ENCODE results near the gene GRXCR1.

Gene GRXCR1

DNA sequence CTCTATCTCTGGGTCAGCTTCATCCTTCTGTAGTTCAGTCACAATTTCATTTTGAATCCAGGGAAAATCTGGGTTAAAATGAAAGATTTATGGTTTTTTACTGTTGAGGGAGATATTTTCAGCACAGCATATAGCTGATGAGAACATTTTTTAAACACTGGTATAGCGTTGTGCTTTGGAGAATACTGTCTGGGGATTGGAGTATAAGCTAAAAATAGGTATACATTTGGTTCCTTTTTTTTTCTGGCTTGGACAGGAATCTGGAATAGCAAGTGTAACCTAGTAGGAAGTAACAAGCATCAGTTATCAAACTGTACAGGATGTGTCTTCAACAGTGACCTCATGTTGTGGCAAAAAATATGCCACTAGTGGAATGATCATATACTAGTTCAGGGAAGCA is 149.1 kb downstream of the GRXCR1 start:
- TF ChIP-seq EZH2phosphoT487 (IDR thresholded peaks at IDR 0.05; ENCODE audit: borderline replicate concordance) = no peak
- TF ChIP-seq, protein P1, sequence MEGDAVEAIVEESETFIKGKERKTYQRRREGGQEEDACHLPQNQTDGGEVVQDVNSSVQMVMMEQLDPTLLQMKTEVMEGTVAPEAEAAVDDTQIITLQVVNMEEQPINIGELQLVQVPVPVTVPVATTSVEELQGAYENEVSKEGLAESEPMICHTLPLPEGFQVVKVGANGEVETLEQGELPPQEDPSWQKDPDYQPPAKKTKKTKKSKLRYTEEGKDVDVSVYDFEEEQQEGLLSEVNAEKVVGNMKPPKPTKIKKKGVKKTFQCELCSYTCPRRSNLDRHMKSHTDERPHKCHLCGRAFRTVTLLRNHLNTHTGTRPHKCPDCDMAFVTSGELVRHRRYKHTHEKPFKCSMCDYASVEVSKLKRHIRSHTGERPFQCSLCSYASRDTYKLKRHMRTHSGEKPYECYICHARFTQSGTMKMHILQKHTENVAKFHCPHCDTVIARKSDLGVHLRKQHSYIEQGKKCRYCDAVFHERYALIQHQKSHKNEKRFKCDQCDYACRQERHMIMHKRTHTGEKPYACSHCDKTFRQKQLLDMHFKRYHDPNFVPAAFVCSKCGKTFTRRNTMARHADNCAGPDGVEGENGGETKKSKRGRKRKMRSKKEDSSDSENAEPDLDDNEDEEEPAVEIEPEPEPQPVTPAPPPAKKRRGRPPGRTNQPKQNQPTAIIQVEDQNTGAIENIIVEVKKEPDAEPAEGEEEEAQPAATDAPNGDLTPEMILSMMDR (conservative IDR thresholded peaks at IDR 0.05; ENCODE audit: low read length) = no peak
- Histone ChIP-seq H3F3A (ENCODE audit: low read depth) (no peaks in the 10 kb centered on the region), H3K9me3 (ENCODE audit: insufficient read depth, low read depth, low read length) (no peaks in the 10 kb centered on the region), H3K27me3 (ENCODE audit: insufficient read depth, low read length, poor library complexity, severe bottlenecking) (no peaks in the 10 kb centered on the region), H3K4me1 (ENCODE audit: insufficient read depth, low read length, poor library complexity, severe bottlenecking) (no peaks in the 10 kb centered on the region), H3K4me2 (ENCODE audit: low read depth, low read length, poor library complexity, severe bottlenecking) (no peak overlapping the region), H4K20me1 (ENCODE audit: insufficient read depth, low read length, poor library complexity, severe bottlenecking) (no peaks in the 10 kb centered on the region), H3K9ac (ENCODE audit: low read depth, low read length, poor library complexity, severe bottlenecking) (no peak overlapping the region), H2AFZ (ENCODE audit: low read length) (no peak overlapping the region), H3K4me3 (ENCODE audit: low read length, poor library complexity, severe bottlenecking) (no peak overlapping the region), H3K9me2 (replicated peaks; ENCODE audit: low read depth, low read length) (0 out of 2 replicates have a peak, but pooled peaks cover 10% of the 10 kb centered on the region), H3K36me3 (ENCODE audit: insufficient read depth, low read length) (no peaks in the 10 kb centered on the region), H3K79me2 (ENCODE audit: insufficient read depth, low read length) (no peaks in the 10 kb centered on the region)

DNA sequence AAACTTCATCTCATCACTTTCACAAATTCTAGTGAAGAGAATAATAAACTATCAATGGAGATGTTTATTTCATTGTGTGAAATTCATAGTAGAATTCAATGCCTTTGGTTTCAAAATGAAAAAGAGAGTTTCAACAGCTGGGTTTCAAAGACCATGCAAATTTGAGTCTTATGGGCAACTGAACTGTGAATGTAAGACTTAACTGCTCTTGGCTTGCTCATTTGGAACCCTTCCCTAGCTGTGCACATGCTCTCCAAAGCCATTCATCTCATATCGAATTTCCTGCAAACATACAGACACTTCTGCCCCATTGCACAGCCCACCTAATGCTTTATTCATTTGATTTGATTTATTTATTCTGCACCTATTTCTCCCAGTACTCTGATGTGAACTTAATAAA is 154.5 kb downstream of the GRXCR1 start:
- TF ChIP-seq, protein P1 (conservative IDR thresholded peaks at IDR 0.05; ENCODE audit: low read length) = no peak
- TF ChIP-seq EZH2phosphoT487 (IDR thresholded peaks at IDR 0.05; ENCODE audit: borderline replicate concordance) = no peak
- no peak overlapping the region for H3K4me3 ChIP-seq (ENCODE audit: low read length, poor library complexity, severe bottlenecking)
- no peaks in the 10 kb centered on the region for H3K9me2 ChIP-seq (replicated peaks; ENCODE audit: low read depth, low read length)
- no peak overlapping the region for H3K4me2 ChIP-seq (ENCODE audit: low read depth, low read length, poor library complexity, severe bottlenecking)
- H3K79me2 ChIP-seq (ENCODE audit: insufficient read depth, low read length) = no peaks in the 10 kb centered on the region
- no peak overlapping the region for H2AFZ ChIP-seq (ENCODE audit: low read length)
- H3K9ac ChIP-seq (ENCODE audit: low read depth, low read length, poor library complexity, severe bottlenecking) = no peak overlapping the region
- H3K9me3 ChIP-seq (ENCODE audit: insufficient read depth, low read depth, low read length) = no peaks in the 10 kb centered on the region
- H4K20me1 ChIP-seq (ENCODE audit: insufficient read depth, low read length, poor library complexity, severe bottlenecking) = no peaks in the 10 kb centered on the region
- no peaks in the 10 kb centered on the region for H3K36me3 ChIP-seq (ENCODE audit: insufficient read depth, low read length)
- no peaks in the 10 kb centered on the region for H3F3A ChIP-seq (ENCODE audit: low read depth)
- H3K27me3 ChIP-seq (ENCODE audit: insufficient read depth, low read length, poor library complexity, severe bottlenecking) = no peaks in the 10 kb centered on the region
- H3K4me1 ChIP-seq (ENCODE audit: insufficient read depth, low read length, poor library complexity, severe bottlenecking) = no peaks in the 10 kb centered on the region

DNA sequence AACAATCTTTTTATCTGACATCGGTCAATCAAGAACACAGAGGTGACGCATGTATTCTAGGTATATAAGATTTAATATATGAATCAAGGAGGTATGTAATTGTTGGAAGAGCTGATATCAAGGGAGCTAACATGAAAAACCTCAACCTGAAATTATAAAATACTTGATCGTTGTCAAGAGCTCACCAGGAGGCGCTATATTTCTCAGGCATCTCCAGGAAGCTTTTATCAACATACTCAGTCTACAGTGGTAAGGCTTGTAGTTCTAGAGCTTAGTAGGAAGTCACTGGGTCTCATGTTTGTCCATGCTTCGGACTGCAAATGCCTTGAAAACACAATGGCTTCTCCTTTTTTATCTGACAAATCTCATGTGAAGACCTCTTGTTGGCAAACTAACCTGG is 156.1 kb downstream of the GRXCR1 start:
- Histone ChIP-seq H3K36me3 (ENCODE audit: insufficient read depth, low read length) (no peaks in the 10 kb centered on the region), H2AFZ (ENCODE audit: low read length) (no peak overlapping the region), H3F3A (ENCODE audit: low read depth) (no peaks in the 10 kb centered on the region), H3K9me3 (ENCODE audit: insufficient read depth, low read depth, low read length) (no peaks in the 10 kb centered on the region), H3K9me2 (replicated peaks; ENCODE audit: low read depth, low read length) (no peaks in the 10 kb centered on the region), H3K9ac (ENCODE audit: low read depth, low read length, poor library complexity, severe bottlenecking) (no peak overlapping the region), H3K27me3 (ENCODE audit: insufficient read depth, low read length, poor library complexity, severe bottlenecking) (no peaks in the 10 kb centered on the region), H3K4me1 (ENCODE audit: insufficient read depth, low read length, poor library complexity, severe bottlenecking) (no peaks in the 10 kb centered on the region), H3K4me2 (ENCODE audit: low read depth, low read length, poor library complexity, severe bottlenecking) (no peak overlapping the region), H3K79me2 (ENCODE audit: insufficient read depth, low read length) (no peaks in the 10 kb centered on the region), H4K20me1 (ENCODE audit: insufficient read depth, low read length, poor library complexity, severe bottlenecking) (no peaks in the 10 kb centered on the region), H3K4me3 (ENCODE audit: low read length, poor library complexity, severe bottlenecking) (no peak overlapping the region)
- TF ChIP-seq, protein P1 (conservative IDR thresholded peaks at IDR 0.05; ENCODE audit: low read length) = peak; percentile 28; the same call in 1 of the 2 replicates
- no peak for TF ChIP-seq EZH2phosphoT487 (IDR thresholded peaks at IDR 0.05; ENCODE audit: borderline replicate concordance)

Data from Loucy (cell line).